Measurements from ENCODE around the gene FHOD3. TPM values are rescaled to one million over a fixed set of nuclear protein-coding genes. Genes with fewer than 3 reads are reported as not detected.

Gene FHOD3
- total and polyA plus RNA-seq, 4 donors = 0.57 to 1.3 (median 1.2) TPM; not detected in 1

DNA sequence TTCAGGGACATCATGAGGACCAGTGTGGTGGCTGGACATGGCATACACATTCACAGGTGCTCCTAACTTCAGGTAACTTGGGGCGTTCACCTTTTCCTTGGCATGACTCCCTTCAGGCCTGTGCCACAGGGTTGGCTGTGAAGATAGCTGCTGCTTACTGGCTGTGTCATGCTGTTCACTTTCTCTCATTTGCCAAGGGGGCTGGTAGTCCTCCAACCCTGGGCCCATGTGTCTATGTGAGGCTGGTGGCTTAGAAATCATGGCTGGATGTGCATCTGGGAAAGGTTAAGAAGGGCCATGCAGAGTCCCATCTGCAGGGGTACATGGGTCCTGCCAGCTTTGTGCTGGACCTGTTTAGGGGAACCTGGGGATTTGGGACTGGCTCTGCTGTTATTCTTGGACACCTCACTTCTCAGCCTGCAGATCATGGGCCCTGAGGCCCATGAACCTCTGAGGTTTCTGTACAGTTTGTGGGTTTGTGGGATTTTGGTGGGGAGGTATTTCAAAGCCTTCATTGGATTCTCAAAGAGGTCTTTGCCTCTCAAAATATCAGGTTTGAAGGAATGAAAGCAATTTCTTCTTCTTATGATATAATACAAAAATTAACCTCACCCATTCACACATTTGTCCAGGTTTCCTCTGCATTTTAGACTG, 62.9 kb downstream of the FHOD3 start:
- peaks cover 0 to 2% (median 1%) of the 10 kb centered on the region in 4 donors for H3K9me3 ChIP-seq (ENCODE audit: control insufficient read depth in 4 of 4, low read length in 3 of 4)
- WGBS = 93% methylated on average over 1 of the region's 1 CpG
- no peak overlapping the region for H3K4me3 ChIP-seq (ENCODE audit: low read depth in 1 of 3, low read length in 3 of 3)
- no peak for TF ChIP-seq YY1 (IDR thresholded peaks at IDR 0.05)
- no peak for TF ChIP-seq HNF4A (conservative IDR thresholded peaks at IDR 0.05)
- TF ChIP-seq, protein P1, sequence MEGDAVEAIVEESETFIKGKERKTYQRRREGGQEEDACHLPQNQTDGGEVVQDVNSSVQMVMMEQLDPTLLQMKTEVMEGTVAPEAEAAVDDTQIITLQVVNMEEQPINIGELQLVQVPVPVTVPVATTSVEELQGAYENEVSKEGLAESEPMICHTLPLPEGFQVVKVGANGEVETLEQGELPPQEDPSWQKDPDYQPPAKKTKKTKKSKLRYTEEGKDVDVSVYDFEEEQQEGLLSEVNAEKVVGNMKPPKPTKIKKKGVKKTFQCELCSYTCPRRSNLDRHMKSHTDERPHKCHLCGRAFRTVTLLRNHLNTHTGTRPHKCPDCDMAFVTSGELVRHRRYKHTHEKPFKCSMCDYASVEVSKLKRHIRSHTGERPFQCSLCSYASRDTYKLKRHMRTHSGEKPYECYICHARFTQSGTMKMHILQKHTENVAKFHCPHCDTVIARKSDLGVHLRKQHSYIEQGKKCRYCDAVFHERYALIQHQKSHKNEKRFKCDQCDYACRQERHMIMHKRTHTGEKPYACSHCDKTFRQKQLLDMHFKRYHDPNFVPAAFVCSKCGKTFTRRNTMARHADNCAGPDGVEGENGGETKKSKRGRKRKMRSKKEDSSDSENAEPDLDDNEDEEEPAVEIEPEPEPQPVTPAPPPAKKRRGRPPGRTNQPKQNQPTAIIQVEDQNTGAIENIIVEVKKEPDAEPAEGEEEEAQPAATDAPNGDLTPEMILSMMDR (IDR thresholded peaks at IDR 0.05; ENCODE audit: low read depth, low read length, missing input control) = no peak
- TF ChIP-seq RXRA (IDR thresholded peaks at IDR 0.05) = no peak
- no peak for TF ChIP-seq FOXA1 (IDR thresholded peaks at IDR 0.05)
- no peak for TF ChIP-seq JUND (IDR thresholded peaks at IDR 0.05)
- TF ChIP-seq, protein P2, sequence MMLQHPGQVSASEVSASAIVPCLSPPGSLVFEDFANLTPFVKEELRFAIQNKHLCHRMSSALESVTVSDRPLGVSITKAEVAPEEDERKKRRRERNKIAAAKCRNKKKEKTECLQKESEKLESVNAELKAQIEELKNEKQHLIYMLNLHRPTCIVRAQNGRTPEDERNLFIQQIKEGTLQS (IDR thresholded peaks at IDR 0.05) = no peak
- TF ChIP-seq GABPA (IDR thresholded peaks at IDR 0.05 in 1 of 2, conservative IDR thresholded peaks at IDR 0.05 in 1 of 2) = no peak
- TF ChIP-seq, protein P3, sequence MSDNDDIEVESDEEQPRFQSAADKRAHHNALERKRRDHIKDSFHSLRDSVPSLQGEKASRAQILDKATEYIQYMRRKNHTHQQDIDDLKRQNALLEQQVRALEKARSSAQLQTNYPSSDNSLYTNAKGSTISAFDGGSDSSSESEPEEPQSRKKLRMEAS (IDR thresholded peaks at IDR 0.05) = no peak
- TF ChIP-seq NR2F2 (IDR thresholded peaks at IDR 0.05) = no peak
- TF ChIP-seq REST (IDR thresholded peaks at IDR 0.05) = no peak
- no peak for TF ChIP-seq ZBTB33 (IDR thresholded peaks at IDR 0.05)
- TF ChIP-seq TAF1 (conservative IDR thresholded peaks at IDR 0.05) = no peak
- DNase-seq (ENCODE audit: low spot score) = no peak
- no peaks in the 10 kb centered on the region for H3K27me3 ChIP-seq (ENCODE audit: control insufficient read depth in 4 of 4, insufficient read depth in 4 of 4, low read length in 3 of 4)
- no peak overlapping the region for H3K27ac ChIP-seq (ENCODE audit: low read depth in 1 of 2, low read length in 2 of 2)
- H3K9ac ChIP-seq (ENCODE audit: low read depth in 1 of 2, low read length in 2 of 2) = no peak overlapping the region
- no peaks in the 10 kb centered on the region for H3K4me1 ChIP-seq (ENCODE audit: control insufficient read depth in 4 of 4, insufficient read depth in 4 of 4, low read length in 3 of 4)
- no peaks in the 10 kb centered on the region for H3K36me3 ChIP-seq (ENCODE audit: control insufficient read depth in 4 of 4, insufficient read depth in 3 of 4, low read depth in 1 of 4, low read length in 3 of 4)
